ENCODE measurements around the gene ZNF280C. TPM values are rescaled to one million over a fixed set of nuclear protein-coding genes. Genes with fewer than 3 reads are reported as not detected.
"Not testable (repeated sequence)": the region's sequence is repeated elsewhere in the genome, so short reads cannot be mapped to it uniquely, and the experiment has no call there.

ZNF280C gene
- polyA plus RNA-seq, 2 donors, result 0.69 to 0.91 TPM

- no peak overlapping the region for H3K27ac ChIP-seq (ENCODE audit: low read depth in 2 of 2, low read length in 1 of 2)
- H3K4me3 ChIP-seq (ENCODE audit: low read depth in 1 of 2, low read length in 2 of 2), result no peak overlapping the region
- no peaks in the 10 kb centered on the region for H3K4me1 ChIP-seq (ENCODE audit: control insufficient read depth in 2 of 2, insufficient read depth in 2 of 2, low read length in 1 of 2)
- WGBS, 2 donors, result 74 to 87% methylated on average over 11 of the region's 11 CpGs
- no peaks in the 10 kb centered on the region for H3K27me3 ChIP-seq (ENCODE audit: control insufficient read depth in 1 of 2, insufficient read depth in 2 of 2, low read length in 2 of 2)
- no peaks in the 10 kb centered on the region for H3K9me3 ChIP-seq (ENCODE audit: control insufficient read depth in 2 of 2, insufficient read depth in 1 of 2, low read depth in 1 of 2, low read length in 1 of 2)
- H3K36me3 ChIP-seq (ENCODE audit: control insufficient read depth in 2 of 2, insufficient read depth in 2 of 2, low read length in 1 of 2), result no peaks in the 10 kb centered on the region
Observed at GRCh38 chrX:130287071-130287770, 18.5 kb upstream of the ZNF280C start.

GRCh38 chrX:130285710-130286109 is 17.0 kb upstream of the ZNF280C start:
- peaks cover 0 to 2% of the 10 kb centered on the region in 2 donors for H3K27me3 ChIP-seq (ENCODE audit: control insufficient read depth in 1 of 2, insufficient read depth in 2 of 2, low read length in 2 of 2)
- WGBS, 2 donors, result 51 to 62% methylated on average over 2 of the region's 2 CpGs

GRCh38 chrX:130285069-130285620 is 16.4 kb upstream of the ZNF280C start:
- Histone ChIP-seq H3K4me1 (ENCODE audit: control insufficient read depth in 2 of 2, insufficient read depth in 2 of 2, low read length in 1 of 2) (no peaks in the 10 kb centered on the region), H3K36me3 (ENCODE audit: control insufficient read depth in 2 of 2, insufficient read depth in 2 of 2, low read length in 1 of 2) (no peaks in the 10 kb centered on the region), H3K27me3 (ENCODE audit: control insufficient read depth in 1 of 2, insufficient read depth in 2 of 2, low read length in 2 of 2) (peaks cover 0 to 2% of the 10 kb centered on the region in 2 donors), H3K4me3 (ENCODE audit: low read depth in 1 of 2, low read length in 2 of 2) (no peak overlapping the region), H3K27ac (ENCODE audit: low read depth in 2 of 2, low read length in 1 of 2) (no peak overlapping the region), H3K9me3 (ENCODE audit: control insufficient read depth in 2 of 2, insufficient read depth in 1 of 2, low read depth in 1 of 2, low read length in 1 of 2) (no peaks in the 10 kb centered on the region)
- 47 to 64% methylated on average over 3 of the region's 3 CpGs for WGBS, 2 donors

More at GRCh38 chrX:130285710-130286109, 17.0 kb upstream of the ZNF280C start:
- no peaks in the 10 kb centered on the region for H3K36me3 ChIP-seq (ENCODE audit: control insufficient read depth in 2 of 2, insufficient read depth in 2 of 2, low read length in 1 of 2)
- no peaks in the 10 kb centered on the region for H3K4me1 ChIP-seq (ENCODE audit: control insufficient read depth in 2 of 2, insufficient read depth in 2 of 2, low read length in 1 of 2)
- H3K27ac ChIP-seq (ENCODE audit: low read depth in 2 of 2, low read length in 1 of 2), result no peak overlapping the region
- H3K9me3 ChIP-seq (ENCODE audit: control insufficient read depth in 2 of 2, insufficient read depth in 1 of 2, low read depth in 1 of 2, low read length in 1 of 2), result no peaks in the 10 kb centered on the region
- no peak overlapping the region for H3K4me3 ChIP-seq (ENCODE audit: low read depth in 1 of 2, low read length in 2 of 2)

GRCh38 chrX:130282151-130282550 is 13.5 kb upstream of the ZNF280C start:
- Histone ChIP-seq H3K4me1 (ENCODE audit: control insufficient read depth in 2 of 2, insufficient read depth in 2 of 2, low read length in 1 of 2) (no peaks in the 10 kb centered on the region), H3K4me3 (ENCODE audit: low read depth in 1 of 2, low read length in 2 of 2) (no peak overlapping the region), H3K36me3 (ENCODE audit: control insufficient read depth in 2 of 2, insufficient read depth in 2 of 2, low read length in 1 of 2) (no peaks in the 10 kb centered on the region), H3K27ac (ENCODE audit: low read depth in 2 of 2, low read length in 1 of 2) (no peak overlapping the region), H3K27me3 (ENCODE audit: control insufficient read depth in 1 of 2, insufficient read depth in 2 of 2, low read length in 2 of 2) (peaks cover 0 to 2% of the 10 kb centered on the region in 2 donors), H3K9me3 (ENCODE audit: control insufficient read depth in 2 of 2, insufficient read depth in 1 of 2, low read depth in 1 of 2, low read length in 1 of 2) (no peaks in the 10 kb centered on the region)
- 61 to 72% methylated on average over 3 of the region's 3 CpGs for WGBS, 2 donors

GRCh38 chrX:130280901-130281300 is 12.2 kb upstream of the ZNF280C start:
- H3K4me3 ChIP-seq (ENCODE audit: low read depth in 1 of 2, low read length in 2 of 2), result no peak overlapping the region
- 49 to 66% methylated on average over 3 of the region's 3 CpGs for WGBS, 2 donors
- no peak overlapping the region for H3K27ac ChIP-seq (ENCODE audit: low read depth in 2 of 2, low read length in 1 of 2)
- H3K27me3 ChIP-seq (ENCODE audit: control insufficient read depth in 1 of 2, insufficient read depth in 2 of 2, low read length in 2 of 2), result peaks cover 0 to 2% of the 10 kb centered on the region in 2 donors
- no peaks in the 10 kb centered on the region for H3K9me3 ChIP-seq (ENCODE audit: control insufficient read depth in 2 of 2, insufficient read depth in 1 of 2, low read depth in 1 of 2, low read length in 1 of 2)
- H3K4me1 ChIP-seq (ENCODE audit: control insufficient read depth in 2 of 2, insufficient read depth in 2 of 2, low read length in 1 of 2), result no peaks in the 10 kb centered on the region
- no peaks in the 10 kb centered on the region for H3K36me3 ChIP-seq (ENCODE audit: control insufficient read depth in 2 of 2, insufficient read depth in 2 of 2, low read length in 1 of 2)

GRCh38 chrX:130272253-130272652 is 3.6 kb upstream of the ZNF280C start:
- 56 to 60% methylated on average over 2 of the region's 2 CpGs for WGBS, 2 donors
- not testable (repeated sequence) for H3K9me3 ChIP-seq (ENCODE audit: control insufficient read depth in 2 of 2, insufficient read depth in 1 of 2, low read depth in 1 of 2, low read length in 1 of 2); H3K27me3 ChIP-seq (ENCODE audit: control insufficient read depth in 1 of 2, insufficient read depth in 2 of 2, low read length in 2 of 2); H3K36me3 ChIP-seq (ENCODE audit: control insufficient read depth in 2 of 2, insufficient read depth in 2 of 2, low read length in 1 of 2); H3K27ac ChIP-seq (ENCODE audit: low read depth in 2 of 2, low read length in 1 of 2); H3K4me1 ChIP-seq (ENCODE audit: control insufficient read depth in 2 of 2, insufficient read depth in 2 of 2, low read length in 1 of 2); H3K4me3 ChIP-seq (ENCODE audit: low read depth in 1 of 2, low read length in 2 of 2)

GRCh38 chrX:130269391-130269790 is 692 bp upstream of the ZNF280C start:
- H3K27me3 ChIP-seq (ENCODE audit: control insufficient read depth in 1 of 2, insufficient read depth in 2 of 2, low read length in 2 of 2); H3K4me1 ChIP-seq (ENCODE audit: control insufficient read depth in 2 of 2, insufficient read depth in 2 of 2, low read length in 1 of 2); H3K36me3 ChIP-seq (ENCODE audit: control insufficient read depth in 2 of 2, insufficient read depth in 2 of 2, low read length in 1 of 2); H3K4me3 ChIP-seq (ENCODE audit: low read depth in 1 of 2, low read length in 2 of 2); H3K9me3 ChIP-seq (ENCODE audit: control insufficient read depth in 2 of 2, insufficient read depth in 1 of 2, low read depth in 1 of 2, low read length in 1 of 2); H3K27ac ChIP-seq (ENCODE audit: low read depth in 2 of 2, low read length in 1 of 2): not testable (repeated sequence)
- WGBS, 2 donors, result 92 to 96% methylated on average over 12 of the region's 12 CpGs

- Histone ChIP-seq H3K4me3 (ENCODE audit: low read depth in 1 of 2, low read length in 2 of 2) (peak overlapping the region; percentile 53 to 61), H3K4me1 (ENCODE audit: control insufficient read depth in 2 of 2, insufficient read depth in 2 of 2, low read length in 1 of 2) (no peaks in the 10 kb centered on the region), H3K27ac (ENCODE audit: low read depth in 2 of 2, low read length in 1 of 2) (peak overlapping the region; percentile 80 to 86), H3K27me3 (ENCODE audit: control insufficient read depth in 1 of 2, insufficient read depth in 2 of 2, low read length in 2 of 2) (no peaks in the 10 kb centered on the region), H3K9me3 (ENCODE audit: control insufficient read depth in 2 of 2, insufficient read depth in 1 of 2, low read depth in 1 of 2, low read length in 1 of 2) (peaks cover 0 to 2% of the 10 kb centered on the region in 2 donors), H3K36me3 (ENCODE audit: control insufficient read depth in 2 of 2, insufficient read depth in 2 of 2, low read length in 1 of 2) (no peaks in the 10 kb centered on the region)
- 0 to 26% methylated on average over 13 of the region's 13 CpGs for WGBS, 2 donors
Observed at GRCh38 chrX:130267956-130268448, 697 bp downstream of the ZNF280C start.

- 73 to 84% methylated on average over 2 of the region's 2 CpGs for WGBS, 2 donors
- Histone ChIP-seq H3K9me3 (ENCODE audit: control insufficient read depth in 2 of 2, insufficient read depth in 1 of 2, low read depth in 1 of 2, low read length in 1 of 2) (peaks cover 0 to 2% of the 10 kb centered on the region in 2 donors), H3K4me3 (ENCODE audit: low read depth in 1 of 2, low read length in 2 of 2) (no peak overlapping the region), H3K27ac (ENCODE audit: low read depth in 2 of 2, low read length in 1 of 2) (no peak overlapping the region), H3K36me3 (ENCODE audit: control insufficient read depth in 2 of 2, insufficient read depth in 2 of 2, low read length in 1 of 2) (no peaks in the 10 kb centered on the region), H3K27me3 (ENCODE audit: control insufficient read depth in 1 of 2, insufficient read depth in 2 of 2, low read length in 2 of 2) (no peaks in the 10 kb centered on the region), H3K4me1 (ENCODE audit: control insufficient read depth in 2 of 2, insufficient read depth in 2 of 2, low read length in 1 of 2) (no peaks in the 10 kb centered on the region)
Observed at GRCh38 chrX:130264573-130264972, 4.1 kb downstream of the ZNF280C start.

GRCh38 chrX:130263016-130263415 is 5.7 kb downstream of the ZNF280C start:
- Histone ChIP-seq H3K27ac (ENCODE audit: low read depth in 2 of 2, low read length in 1 of 2) (no peak overlapping the region), H3K9me3 (ENCODE audit: control insufficient read depth in 2 of 2, insufficient read depth in 1 of 2, low read depth in 1 of 2, low read length in 1 of 2) (no peaks in the 10 kb centered on the region), H3K36me3 (ENCODE audit: control insufficient read depth in 2 of 2, insufficient read depth in 2 of 2, low read length in 1 of 2) (no peaks in the 10 kb centered on the region), H3K27me3 (ENCODE audit: control insufficient read depth in 1 of 2, insufficient read depth in 2 of 2, low read length in 2 of 2) (no peaks in the 10 kb centered on the region), H3K4me1 (ENCODE audit: control insufficient read depth in 2 of 2, insufficient read depth in 2 of 2, low read length in 1 of 2) (no peaks in the 10 kb centered on the region), H3K4me3 (ENCODE audit: low read depth in 1 of 2, low read length in 2 of 2) (no peak overlapping the region)
